ENCODE data around the gene ZNF599.
"Not testable (repeated sequence)": the region's sequence is repeated elsewhere in the genome, so short reads cannot be mapped to it uniquely, and the experiment has no call there.

ZNF599 gene

GRCh38 chr19:34772697-34773554 is at the start of gene ZNF599:
TSS of gene ZNF599 (minus strand) at chr19:34773215. CDS start at chr19:34772841, 374 bp downstream.
- DNase-seq (ENCODE audit: low read depth in 1 of 2, low spot score in 1 of 2), result peak; percentile 75 to 86

- no peak for DNase-seq (ENCODE audit: low read depth in 1 of 2, low spot score in 1 of 2)
Observed at GRCh38 chr19:34818270-34818669, 45.3 kb upstream of the ZNF599 start.

DNA sequence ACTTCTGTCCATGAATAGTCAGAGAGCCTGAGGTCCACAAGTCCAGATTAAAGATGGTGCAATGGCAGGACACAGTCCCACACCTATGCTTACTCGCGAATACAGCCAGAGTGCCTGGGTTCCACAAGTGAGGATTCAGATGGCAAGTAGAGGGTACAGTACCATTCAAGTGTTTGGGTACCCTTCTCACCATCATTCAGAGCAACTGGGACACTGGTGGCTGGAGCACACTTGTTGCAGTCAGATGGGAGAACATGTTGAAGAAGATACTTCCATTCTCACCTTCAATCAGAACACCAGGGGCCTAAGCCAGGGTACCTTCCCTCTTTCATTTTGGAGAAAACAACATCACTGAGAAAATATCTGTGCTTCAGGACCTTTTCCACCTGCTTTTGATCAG is 43.7 kb upstream of the ZNF599 start:
- no peak for DNase-seq (ENCODE audit: low read depth in 1 of 2, low spot score in 1 of 2)

DNA sequence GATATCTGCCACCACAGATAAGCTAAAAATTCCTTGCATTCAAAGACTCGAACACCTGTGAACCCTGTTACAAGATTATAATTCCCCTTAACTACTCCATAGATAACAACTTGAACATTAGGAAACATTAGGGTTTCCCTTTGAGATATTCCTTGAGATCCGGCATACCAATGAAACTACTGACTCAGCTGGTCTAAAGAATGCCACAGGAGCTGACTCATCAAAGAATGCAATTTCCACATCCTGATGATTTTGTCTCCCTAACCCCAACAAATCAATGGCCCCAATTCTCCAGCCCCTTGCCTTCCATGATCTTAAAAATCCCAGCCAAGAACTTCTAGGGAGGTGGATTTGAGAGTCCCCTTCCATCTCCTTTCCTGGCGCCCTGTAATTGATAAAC is 35.6 kb upstream of the ZNF599 start:
- DNase-seq (ENCODE audit: low read depth in 1 of 2, low spot score in 1 of 2), result no peak

DNA sequence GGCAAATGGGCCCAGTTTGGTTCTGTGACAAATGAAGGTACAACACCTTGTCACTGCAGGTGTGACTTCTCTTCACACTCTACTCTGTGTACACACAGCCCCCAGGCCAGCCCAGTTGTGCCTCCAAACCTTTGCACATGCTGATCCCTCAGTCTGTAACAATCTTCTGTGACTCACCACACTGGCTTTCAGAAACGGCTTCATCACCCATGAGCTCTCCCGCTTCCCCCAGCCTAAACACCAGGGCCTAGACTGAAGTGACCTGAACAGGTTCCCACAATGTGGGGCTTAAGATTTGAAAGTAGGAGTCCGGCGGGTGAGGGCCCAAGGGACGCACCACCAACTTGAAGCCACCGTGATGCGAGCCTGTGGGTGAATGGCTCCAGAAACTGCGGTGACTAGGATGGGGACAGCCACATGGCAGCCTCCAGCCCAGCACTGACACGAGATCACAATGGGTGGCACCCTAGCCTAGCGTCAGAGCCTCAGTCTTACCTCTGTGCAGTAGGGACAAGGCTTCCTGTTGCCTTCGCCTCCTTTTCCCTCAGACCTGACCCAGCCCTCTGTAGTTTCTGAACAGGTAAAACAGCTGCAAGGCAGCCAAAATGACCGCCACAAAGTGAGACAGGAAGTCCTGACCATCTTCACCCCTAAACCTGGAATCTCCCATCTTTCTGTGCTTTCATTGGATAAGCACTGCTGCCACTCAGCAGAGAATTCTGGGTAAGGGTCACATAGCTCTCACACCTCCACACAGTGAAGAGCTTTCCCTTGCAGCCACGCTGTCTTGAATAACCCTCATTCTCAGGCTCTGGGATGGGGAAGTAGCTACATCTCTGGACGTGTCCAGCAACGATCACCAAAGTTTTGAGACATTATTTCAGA is 34.2 kb upstream of the ZNF599 start:
- DNase-seq (ENCODE audit: low read depth in 1 of 2, low spot score in 1 of 2), result no peak

GRCh38 chr19:34804115-34804514 is 31.1 kb upstream of the ZNF599 start:
- no peak for DNase-seq (ENCODE audit: low read depth in 1 of 2, low spot score in 1 of 2)

GRCh38 chr19:34796953-34797352 is 23.9 kb upstream of the ZNF599 start:
- DNase-seq (ENCODE audit: low read depth in 1 of 2, low spot score in 1 of 2), result not testable (repeated sequence)

- no peak for DNase-seq (ENCODE audit: low read depth in 1 of 2, low spot score in 1 of 2)
Observed at GRCh38 chr19:34794066-34794960, 21.3 kb upstream of the ZNF599 start.

DNA sequence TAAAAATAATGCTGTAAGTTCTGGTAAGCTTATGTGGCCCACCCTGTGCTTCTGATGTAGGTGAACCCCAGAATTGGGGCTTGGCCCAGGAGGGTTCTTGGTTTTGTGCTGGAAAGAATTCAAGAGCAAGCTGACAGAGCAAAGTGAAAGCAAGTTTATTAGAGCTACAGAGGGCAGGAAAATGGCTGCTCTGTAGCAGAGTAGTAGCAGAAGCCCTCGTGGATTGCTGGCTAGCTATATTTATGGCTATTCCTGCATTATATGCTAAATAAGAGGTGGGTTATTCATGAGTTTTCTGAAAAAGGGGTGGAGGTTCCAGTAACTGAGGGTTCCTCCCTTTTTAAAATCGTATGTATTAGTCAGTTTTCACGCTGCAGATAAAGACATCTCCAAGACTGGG is 20.6 kb upstream of the ZNF599 start:
- DNase-seq (ENCODE audit: low read depth in 1 of 2, low spot score in 1 of 2), result no peak

GRCh38 chr19:34788074-34788473 is 15.1 kb upstream of the ZNF599 start:
- no peak for DNase-seq (ENCODE audit: low read depth in 1 of 2, low spot score in 1 of 2)

DNA sequence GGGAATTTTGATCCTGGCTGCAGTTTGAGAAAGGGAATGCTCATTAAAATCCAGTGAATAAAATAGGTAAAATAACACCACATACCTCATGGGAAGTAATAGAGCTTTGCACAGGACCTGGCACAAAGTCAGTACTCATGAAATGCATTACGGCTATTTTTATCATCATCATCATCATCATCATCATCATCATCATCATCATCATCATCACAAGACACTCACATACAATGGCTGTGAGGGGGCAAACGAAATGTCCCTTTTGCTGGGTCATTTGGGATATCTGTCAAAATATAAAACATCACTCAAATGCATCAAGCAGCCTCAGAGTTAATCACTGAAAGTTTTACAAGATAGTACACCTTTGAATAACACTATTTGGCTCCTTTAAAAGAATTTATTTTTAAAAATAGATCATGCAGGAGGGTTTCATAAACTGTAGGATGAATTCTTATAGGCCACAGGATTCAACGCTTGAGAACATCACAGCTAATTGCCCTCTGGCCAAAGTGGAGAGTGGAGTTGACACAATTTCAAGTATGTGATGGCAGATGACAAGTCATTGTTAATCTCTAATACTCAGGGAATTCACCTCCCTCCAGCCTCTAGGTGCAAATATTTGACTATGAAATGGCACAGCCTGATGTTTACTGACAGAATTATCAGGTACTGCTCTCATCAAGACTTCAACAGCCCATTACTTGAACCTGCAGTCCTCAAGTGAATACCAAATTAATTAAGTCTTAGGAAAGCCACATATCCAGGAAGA is 14.2 kb upstream of the ZNF599 start:
- no peak for DNase-seq (ENCODE audit: low read depth in 1 of 2, low spot score in 1 of 2)

DNA sequence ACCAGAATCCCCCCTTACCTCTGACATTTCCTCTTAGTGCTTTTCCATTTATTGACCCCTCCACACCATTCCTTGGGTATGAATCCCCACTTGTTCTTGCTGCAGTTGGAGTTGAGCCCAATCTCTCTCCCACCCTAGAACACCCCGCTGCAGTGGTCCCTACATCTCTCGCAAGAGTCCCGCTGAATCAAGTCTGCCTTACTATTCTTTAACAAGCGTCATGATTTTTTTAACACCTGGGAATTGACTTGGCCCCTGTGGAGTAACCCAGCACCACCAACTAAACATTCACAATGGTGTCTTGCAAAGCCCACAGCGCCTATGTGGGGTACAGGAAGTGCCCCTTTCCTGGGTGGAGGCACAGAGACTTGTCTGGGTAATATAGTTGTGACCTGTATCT is 13.2 kb upstream of the ZNF599 start:
- DNase-seq (ENCODE audit: low read depth in 1 of 2, low spot score in 1 of 2), result no peak

DNA sequence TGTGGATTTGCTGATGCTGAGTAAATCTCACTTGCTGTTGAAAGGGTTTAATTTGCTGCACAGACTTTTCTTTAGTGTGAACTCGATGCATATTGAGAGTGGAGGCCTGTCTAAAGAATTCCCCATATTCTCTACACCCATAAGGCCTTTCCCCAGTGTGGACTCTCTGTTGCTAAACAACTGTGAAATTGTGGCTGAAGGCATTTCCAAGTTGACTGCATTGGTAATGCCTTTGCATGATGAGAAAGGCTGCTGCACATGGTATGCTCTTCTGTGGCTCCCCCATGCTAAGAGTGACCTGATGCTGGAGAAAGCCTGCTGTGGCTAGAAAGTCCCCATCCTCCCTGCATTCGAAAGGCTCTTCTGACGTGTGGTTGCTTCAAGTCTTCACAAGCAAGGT is 6.6 kb upstream of the ZNF599 start:
- no peak for DNase-seq (ENCODE audit: low read depth in 1 of 2, low spot score in 1 of 2)

DNA sequence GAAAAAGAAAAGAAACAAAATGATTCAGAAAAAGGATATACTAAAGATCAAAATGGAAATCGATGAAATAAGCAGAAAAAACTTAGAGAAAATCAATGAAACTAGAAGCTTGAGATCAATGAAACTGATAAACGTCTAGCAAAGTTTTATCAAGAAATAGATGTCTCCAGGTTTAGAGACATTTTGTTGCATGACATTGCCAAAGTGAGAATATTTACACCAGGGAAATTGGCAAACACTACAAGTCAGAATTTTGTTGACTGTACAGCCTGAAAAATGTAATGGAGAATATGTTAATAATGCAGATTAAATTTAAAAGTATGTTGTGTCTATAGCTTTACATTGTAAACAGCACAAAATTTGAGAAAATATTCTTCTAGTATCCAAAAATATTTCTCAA is 5.3 kb upstream of the ZNF599 start:
- no peak for DNase-seq (ENCODE audit: low read depth in 1 of 2, low spot score in 1 of 2)

DNA sequence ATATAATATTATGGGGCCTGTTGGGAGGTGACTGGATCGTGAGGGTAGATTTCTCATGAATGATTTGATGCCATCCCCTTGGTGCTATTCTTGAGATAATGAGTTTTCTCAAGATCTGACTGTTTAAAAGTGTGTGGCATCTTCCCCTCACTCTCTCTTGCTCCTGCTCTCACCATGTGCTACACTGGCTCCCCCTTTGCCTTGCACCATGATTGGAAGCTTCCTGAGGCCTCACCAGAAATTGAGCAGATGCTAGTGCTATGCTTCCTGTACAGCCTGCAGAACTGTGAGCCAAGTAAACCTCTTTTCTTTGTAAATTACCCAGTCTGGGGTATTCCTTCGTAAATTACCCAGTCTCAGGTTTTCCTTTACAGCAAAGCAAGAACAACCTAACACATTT is 1.8 kb upstream of the ZNF599 start:
- no peak for DNase-seq (ENCODE audit: low read depth in 1 of 2, low spot score in 1 of 2)

GRCh38 chr19:34773555-34773864 is 495 bp upstream of the ZNF599 start:
- DNase-seq (ENCODE audit: low read depth in 1 of 2, low spot score in 1 of 2), result no peak

DNA sequence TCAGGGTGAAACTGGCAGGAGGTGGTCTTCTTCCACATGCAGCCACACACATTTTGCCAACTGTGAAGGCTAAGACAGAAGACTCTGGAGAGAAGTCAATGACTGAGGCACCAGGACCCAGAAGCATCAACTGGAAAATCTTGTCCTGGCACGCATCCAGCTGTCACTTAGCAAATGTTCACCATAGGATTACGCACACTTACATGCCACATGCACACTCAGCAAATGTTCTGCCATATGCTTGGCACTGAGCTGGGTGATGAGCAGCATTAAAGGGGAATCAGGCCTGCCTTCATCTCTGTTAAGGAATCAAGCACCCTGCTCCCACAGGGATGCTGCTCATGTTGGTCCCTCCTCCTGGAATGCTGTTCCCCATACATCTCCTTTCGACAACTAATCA is 5.1 kb downstream of the ZNF599 start:
- no peak for DNase-seq (ENCODE audit: low read depth in 1 of 2, low spot score in 1 of 2)

GRCh38 chr19:34766386-34766785 is 6.6 kb downstream of the ZNF599 start:
- no peak for DNase-seq (ENCODE audit: low read depth in 1 of 2, low spot score in 1 of 2)

- no peak for DNase-seq (ENCODE audit: low read depth in 1 of 2, low spot score in 1 of 2)
Observed at GRCh38 chr19:34759218-34759917, 13.6 kb downstream of the ZNF599 start.

- DNase-seq (ENCODE audit: low read depth in 1 of 2, low spot score in 1 of 2), result no peak
Observed at GRCh38 chr19:34757441-34757840, 15.6 kb downstream of the ZNF599 start.

All from activated CD4-positive, alpha-beta T cell treated with anti-CD3 and anti-CD28 coated beads, Interleukin-2, amount 50 U/mL, for 24 hours (primary cell).